22Rv1 (cell line): ENCODE measurements around the gene SARS1.

Source experiments
- H3K27ac ChIP-seq: fragments of 450-650 bp; 2 replicates; pipeline ENCODE4 v1.5.1; 2017
- CTCF ChIP-seq: fragments of 450-650 bp; IDR thresholded peaks from 2 replicates; pipeline ENCODE4 v1.5.1; 2017; ENCODE audit warnings: mild to moderate bottlenecking
- ZFX ChIP-seq: fragments of 450-650 bp; IDR thresholded peaks from 2 replicates; pipeline ENCODE4 v1.6.1; 2017; ENCODE audit warnings: antibody characterized with exemption, borderline replicate concordance

SARS1 gene

GRCh38 chr1:109193653-109194590 lies 19.8 kb upstream of the SARS1 start:
- no peak overlapping the region for H3K27ac ChIP-seq
- no peak for TF ChIP-seq ZFX
- peak; percentile 82 for TF ChIP-seq CTCF

- TF ChIP-seq CTCF, result no peak
- no peak for TF ChIP-seq ZFX
- H3K27ac ChIP-seq, result no peak overlapping the region
These were observed 16.3 kb upstream of the SARS1 start for GRCh38 chr1:109197158-109198042.

- H3K27ac ChIP-seq, result no peak overlapping the region
- TF ChIP-seq ZFX (no peak), CTCF (no peak)
These were observed 15.5 kb upstream of the SARS1 start for GRCh38 chr1:109198043-109198695.

GRCh38 chr1:109198745-109199144 lies 15.0 kb upstream of the SARS1 start:
- TF ChIP-seq ZFX (no peak), CTCF (no peak)
- H3K27ac ChIP-seq, result no peak overlapping the region

GRCh38 chr1:109199710-109200109 lies 14.0 kb upstream of the SARS1 start:
- TF ChIP-seq CTCF (no peak), ZFX (no peak)
- H3K27ac ChIP-seq, result no peak overlapping the region

GRCh38 chr1:109201123-109201703 lies 12.5 kb upstream of the SARS1 start:
- TF ChIP-seq ZFX (no peak), CTCF (peak; percentile 71)
- H3K27ac ChIP-seq, result no peak overlapping the region
